ENCODE results near the gene PRF1. TPM values are rescaled to one million over a fixed set of nuclear protein-coding genes. Genes with fewer than 3 reads are reported as not detected.
A peak's percentile ranks its signal among the peaks of the same experiment; 100 is the strongest.

Gene PRF1
- total RNA-seq, 2 donors from 2014 or later = 16.5 to 18.0 TPM

DNA sequence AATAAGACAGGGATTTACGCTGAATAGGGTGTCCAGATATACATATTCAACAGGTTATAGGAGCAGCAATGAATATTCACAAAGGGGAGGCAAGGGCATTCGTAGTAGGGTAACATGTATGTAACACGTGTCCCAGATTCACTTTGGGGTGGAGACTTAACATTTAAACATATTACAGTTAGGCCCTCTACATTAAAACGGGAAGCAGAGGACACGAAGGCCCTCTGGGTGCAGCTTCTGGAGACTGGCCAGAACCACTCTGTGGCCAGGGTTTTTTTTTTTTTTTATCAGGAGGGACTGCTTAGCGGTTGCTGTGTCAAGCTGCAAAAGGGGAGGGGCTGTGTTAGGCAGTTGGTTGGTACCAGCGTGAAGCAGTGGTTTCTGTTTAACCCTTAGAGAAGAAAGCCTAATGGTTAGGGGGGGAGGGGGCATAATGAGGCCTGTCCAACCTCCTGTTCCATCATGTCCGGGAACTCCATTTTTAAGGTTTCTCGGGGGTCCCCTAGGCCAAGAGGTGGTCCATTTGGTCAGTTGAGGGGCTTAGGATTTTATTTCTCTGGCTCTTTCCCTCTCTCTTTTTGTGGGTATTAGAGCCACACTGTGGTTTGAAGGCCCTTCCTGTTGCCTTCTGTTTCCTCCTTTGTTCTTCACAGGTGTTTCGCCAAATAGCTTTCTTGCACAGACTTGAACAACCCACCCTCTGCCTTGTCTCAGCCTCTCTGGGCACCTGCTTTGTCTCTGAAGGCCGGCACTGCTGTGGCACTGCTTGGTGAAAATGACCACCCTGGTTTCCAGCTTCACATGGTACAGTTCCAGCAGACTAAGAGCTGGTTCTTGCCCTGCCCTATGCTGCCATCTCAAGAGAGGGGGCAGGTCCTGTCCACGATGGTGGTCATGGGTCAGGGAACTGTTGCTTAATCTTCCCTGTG, 26.4 kb downstream of the PRF1 start:
- H3K4me3 Mint-ChIP-seq = no peak overlapping the region
- H3K9me3 ChIP-seq (ENCODE audit: control insufficient read depth, low read length, poor library complexity, severe bottlenecking) = no peaks in the 10 kb centered on the region
- peak; percentile 38 for ATAC-seq
- H3K36me3 Mint-ChIP-seq (ENCODE audit: low read depth) = no peaks in the 10 kb centered on the region
- DNase-seq = no peak
- H3K4me1 Mint-ChIP-seq = peaks cover 45% of the 10 kb centered on the region
- H3K27me3 Mint-ChIP-seq = no peaks in the 10 kb centered on the region
- H3K27ac Mint-ChIP-seq = peak overlapping the region; percentile 89

DNA sequence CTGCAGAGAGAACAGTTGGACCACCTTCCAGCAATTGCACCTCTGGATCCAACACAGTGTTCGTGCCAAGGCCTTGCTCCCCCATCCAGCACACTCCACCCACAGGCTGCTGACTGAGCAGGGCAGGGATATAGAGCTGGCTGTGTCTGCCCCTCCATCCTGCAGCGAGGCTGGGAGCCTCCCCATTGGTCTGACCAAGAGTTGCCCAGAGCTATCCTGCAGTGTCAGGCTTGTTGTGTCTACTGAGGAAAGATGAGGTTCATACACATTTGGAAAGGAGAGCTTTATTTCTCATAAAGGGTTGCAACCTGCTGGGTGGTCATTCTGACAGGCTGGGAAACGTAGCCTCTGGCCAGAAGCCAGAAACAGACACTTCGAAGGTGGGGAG, 27.1 kb downstream of the PRF1 start:
- H3K4me1 Mint-ChIP-seq = peaks cover 45% of the 10 kb centered on the region
- H3K27ac Mint-ChIP-seq = peak overlapping the region; percentile 89
- ATAC-seq (no peak), DNase-seq (no peak)
- H3K36me3 Mint-ChIP-seq (ENCODE audit: low read depth) = no peaks in the 10 kb centered on the region
- no peaks in the 10 kb centered on the region for H3K9me3 ChIP-seq (ENCODE audit: control insufficient read depth, low read length, poor library complexity, severe bottlenecking)
- no peak overlapping the region for H3K4me3 Mint-ChIP-seq
- H3K27me3 Mint-ChIP-seq = no peaks in the 10 kb centered on the region

DNA sequence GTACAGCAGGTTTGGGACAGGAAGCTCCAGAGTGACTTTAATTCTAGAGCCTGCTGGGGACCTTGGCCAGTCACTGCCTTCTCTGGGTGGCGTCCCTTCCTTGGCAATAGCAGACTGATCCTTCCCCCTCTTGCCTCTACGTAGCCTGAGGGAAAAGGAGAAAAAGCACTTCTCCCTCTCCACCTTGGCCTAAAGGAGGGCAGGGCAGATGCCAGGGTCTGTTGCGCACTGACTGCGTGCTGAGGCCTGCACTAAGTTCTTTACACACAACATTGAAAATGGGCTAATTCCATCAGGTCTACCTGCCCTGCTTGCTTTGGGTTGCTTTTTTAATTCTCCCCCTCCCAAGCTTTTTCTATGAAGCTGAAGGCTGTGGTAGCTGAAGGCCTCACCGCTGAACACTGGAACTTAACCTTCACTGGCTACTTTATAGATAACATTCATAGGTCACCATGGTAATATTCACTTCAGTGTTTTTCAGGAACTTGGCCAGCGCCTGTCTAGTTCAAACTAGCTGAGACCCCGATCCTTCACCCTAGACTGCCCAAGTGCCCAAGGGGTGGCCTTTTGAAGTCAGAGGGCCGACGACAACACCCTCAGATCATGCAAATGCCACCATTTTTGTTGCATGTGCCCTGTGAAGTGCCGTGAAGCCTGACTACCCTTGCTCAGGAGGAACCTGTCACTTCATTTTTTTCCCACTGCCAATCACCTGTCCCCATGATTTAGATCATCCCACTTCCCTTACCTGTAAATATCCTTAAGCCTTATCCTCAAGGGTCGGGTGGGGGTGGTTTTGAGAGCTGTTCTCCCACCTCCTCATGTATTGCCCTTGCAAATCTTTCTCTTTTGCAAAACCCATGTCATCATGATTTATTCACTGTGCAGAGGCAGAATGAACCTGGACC, 28.7 kb downstream of the PRF1 start:
- DNase-seq (no peak), ATAC-seq (no peak)
- Mint-ChIP-seq H3K27me3 (no peaks in the 10 kb centered on the region), H3K27ac (no peak overlapping the region), H3K36me3 (ENCODE audit: low read depth) (no peaks in the 10 kb centered on the region), H3K4me3 (no peak overlapping the region), H3K4me1 (peaks cover 37% of the 10 kb centered on the region)
- no peaks in the 10 kb centered on the region for H3K9me3 ChIP-seq (ENCODE audit: control insufficient read depth, low read length, poor library complexity, severe bottlenecking)

GRCh38 chr10:70571636-70572439, 30.7 kb downstream of the PRF1 start:
- Mint-ChIP-seq H3K4me3 (no peak overlapping the region), H3K27ac (no peak overlapping the region), H3K27me3 (no peaks in the 10 kb centered on the region), H3K4me1 (peaks cover 19% of the 10 kb centered on the region), H3K36me3 (ENCODE audit: low read depth) (no peaks in the 10 kb centered on the region)
- DNase-seq = no peak
- no peaks in the 10 kb centered on the region for H3K9me3 ChIP-seq (ENCODE audit: control insufficient read depth, low read length, poor library complexity, severe bottlenecking)
- ATAC-seq = no peak

- no peak for ATAC-seq
- no peak for DNase-seq
- Mint-ChIP-seq H3K4me1 (peaks cover 13% of the 10 kb centered on the region), H3K36me3 (ENCODE audit: low read depth) (no peaks in the 10 kb centered on the region), H3K4me3 (no peak overlapping the region), H3K27me3 (no peaks in the 10 kb centered on the region), H3K27ac (no peak overlapping the region)
- H3K9me3 ChIP-seq (ENCODE audit: control insufficient read depth, low read length, poor library complexity, severe bottlenecking) = no peaks in the 10 kb centered on the region
These were observed 31.3 kb downstream of the PRF1 start for GRCh38 chr10:70571236-70571635.

GRCh38 chr10:70568781-70569495, 33.6 kb downstream of the PRF1 start:
- Mint-ChIP-seq H3K27me3 (no peaks in the 10 kb centered on the region), H3K4me1 (peaks cover 5% of the 10 kb centered on the region), H3K36me3 (ENCODE audit: low read depth) (no peaks in the 10 kb centered on the region), H3K4me3 (no peak overlapping the region), H3K27ac (no peak overlapping the region)
- DNase-seq (no peak), ATAC-seq (no peak)
- no peaks in the 10 kb centered on the region for H3K9me3 ChIP-seq (ENCODE audit: control insufficient read depth, low read length, poor library complexity, severe bottlenecking)

DNA sequence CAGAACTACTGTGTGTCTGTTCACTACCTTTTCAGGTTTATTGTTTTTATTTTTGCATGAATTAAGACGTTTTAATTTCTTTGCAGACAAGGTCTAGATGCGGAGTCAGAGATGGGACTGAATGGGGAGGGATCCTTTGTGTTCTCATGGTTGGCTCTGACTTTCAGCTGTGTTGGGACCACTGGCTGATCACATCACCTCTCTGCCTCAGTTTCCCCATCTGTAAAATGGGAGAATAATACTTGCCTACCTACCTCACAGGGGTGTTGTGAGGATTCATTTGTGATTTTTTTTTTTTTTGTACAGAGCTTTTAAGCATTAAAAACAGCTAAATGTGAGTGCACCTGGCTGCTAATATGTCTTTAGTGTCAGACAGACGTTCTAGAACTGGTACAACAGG, 34.4 kb downstream of the PRF1 start:
- H3K27me3 Mint-ChIP-seq = no peaks in the 10 kb centered on the region
- no peaks in the 10 kb centered on the region for H3K36me3 Mint-ChIP-seq (ENCODE audit: low read depth)
- no peak for ATAC-seq
- H3K9me3 ChIP-seq (ENCODE audit: control insufficient read depth, low read length, poor library complexity, severe bottlenecking) = no peaks in the 10 kb centered on the region
- H3K4me1 Mint-ChIP-seq = peaks cover 9% of the 10 kb centered on the region
- DNase-seq = no peak
- no peak overlapping the region for H3K4me3 Mint-ChIP-seq
- H3K27ac Mint-ChIP-seq = no peak overlapping the region

DNA sequence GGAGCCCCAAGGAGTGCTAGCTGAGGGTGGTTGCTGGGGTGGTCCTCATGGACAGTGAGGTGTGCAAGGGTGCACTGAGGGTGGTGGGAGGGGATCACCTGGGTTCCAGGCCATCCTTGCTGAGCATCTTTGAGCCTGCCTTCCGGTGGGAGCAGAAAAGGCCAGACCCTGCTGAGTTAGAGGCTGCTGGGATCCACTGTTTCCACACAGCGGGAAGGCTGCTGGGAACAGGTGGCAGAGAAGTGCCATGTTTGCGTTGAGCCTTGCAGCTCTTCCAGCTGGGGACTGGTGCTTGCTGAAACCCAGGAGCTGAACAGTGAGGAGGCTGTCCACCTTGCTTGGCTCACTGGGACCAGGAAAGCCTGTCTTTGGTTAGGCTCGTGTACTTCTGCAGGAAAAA, 34.9 kb downstream of the PRF1 start:
- no peak overlapping the region for H3K27ac Mint-ChIP-seq
- no peak for DNase-seq
- no peak for ATAC-seq
- H3K4me3 Mint-ChIP-seq = no peak overlapping the region
- no peaks in the 10 kb centered on the region for H3K27me3 Mint-ChIP-seq
- no peaks in the 10 kb centered on the region for H3K9me3 ChIP-seq (ENCODE audit: control insufficient read depth, low read length, poor library complexity, severe bottlenecking)
- H3K36me3 Mint-ChIP-seq (ENCODE audit: low read depth) = no peaks in the 10 kb centered on the region
- H3K4me1 Mint-ChIP-seq = peaks cover 8% of the 10 kb centered on the region

DNA sequence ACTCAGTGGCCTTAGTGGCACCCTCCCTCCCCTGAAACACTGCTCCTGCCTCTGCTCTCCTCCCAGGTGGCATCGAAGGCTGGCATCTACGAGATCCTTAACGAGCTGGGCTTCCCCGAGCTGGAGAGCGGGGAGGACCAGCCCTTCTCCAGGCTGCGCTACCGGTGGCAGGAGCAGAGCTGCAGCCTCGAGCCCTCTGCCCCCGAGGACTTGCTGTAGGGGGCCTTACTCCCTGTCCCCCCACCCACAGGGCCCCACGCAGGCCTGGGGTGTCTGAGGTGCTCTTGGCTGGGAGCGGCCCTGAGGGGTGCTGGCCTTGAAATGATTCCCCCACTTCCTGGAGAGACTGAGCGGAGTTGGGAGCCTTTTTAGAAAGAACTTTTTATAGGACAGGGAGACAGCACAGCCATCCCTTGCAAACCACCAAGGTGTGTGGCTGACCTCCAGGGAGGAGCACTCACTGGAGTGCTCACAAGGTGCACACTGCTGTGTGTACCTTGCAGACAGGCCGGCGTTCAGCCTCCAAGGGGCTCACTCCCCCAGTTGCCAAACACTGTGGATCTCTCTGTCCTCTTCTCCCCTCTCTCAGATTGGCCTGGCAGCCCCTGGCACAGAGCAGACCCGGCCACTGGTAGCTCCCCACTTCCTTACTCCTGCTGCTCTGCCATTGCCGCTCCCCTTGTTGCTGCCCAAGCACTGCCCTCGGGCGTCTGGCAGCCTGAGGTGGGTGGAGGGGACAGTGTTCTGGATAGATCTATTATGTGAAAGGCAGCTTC, 35.8 kb downstream of the PRF1 start:
- no peak for ATAC-seq
- Mint-ChIP-seq H3K4me1 (peaks cover 8% of the 10 kb centered on the region), H3K4me3 (no peak overlapping the region), H3K36me3 (ENCODE audit: low read depth) (no peaks in the 10 kb centered on the region), H3K27ac (no peak overlapping the region), H3K27me3 (no peaks in the 10 kb centered on the region)
- H3K9me3 ChIP-seq (ENCODE audit: control insufficient read depth, low read length, poor library complexity, severe bottlenecking) = no peaks in the 10 kb centered on the region
- DNase-seq = no peak

GRCh38 chr10:70565556-70566514, 36.7 kb downstream of the PRF1 start:
- ATAC-seq = no peak
- Mint-ChIP-seq H3K4me3 (no peak overlapping the region), H3K27ac (peak overlapping the region; percentile 34), H3K4me1 (peaks cover 8% of the 10 kb centered on the region), H3K36me3 (ENCODE audit: low read depth) (no peaks in the 10 kb centered on the region), H3K27me3 (no peaks in the 10 kb centered on the region)
- DNase-seq = no peak
- H3K9me3 ChIP-seq (ENCODE audit: control insufficient read depth, low read length, poor library complexity, severe bottlenecking) = no peaks in the 10 kb centered on the region

GRCh38 chr10:70564901-70565351, 37.6 kb downstream of the PRF1 start:
- H3K4me3 Mint-ChIP-seq = no peak overlapping the region
- ATAC-seq (no peak), DNase-seq (no peak)
- no peak overlapping the region for H3K27ac Mint-ChIP-seq
- H3K4me1 Mint-ChIP-seq = peaks cover 5% of the 10 kb centered on the region
- no peaks in the 10 kb centered on the region for H3K9me3 ChIP-seq (ENCODE audit: control insufficient read depth, low read length, poor library complexity, severe bottlenecking)
- H3K36me3 Mint-ChIP-seq (ENCODE audit: low read depth) = no peaks in the 10 kb centered on the region
- H3K27me3 Mint-ChIP-seq = no peaks in the 10 kb centered on the region

Data from T-helper 17 cell (primary cell).